GM12891 (cell line): ENCODE results near the gene DLGAP5.

Source experiments
- DNase-seq: peaks from one replicate; pipeline ENCODE4 v3.0.0; 2011; ENCODE audit warnings: low spot score; ENCODE audit not compliant: insufficient read length
- FAIRE-seq: peaks from 2 replicates; lab custom pipeline; 2011; peaks lifted over from hg19 to GRCh38; lab: Jason Lieb, UNC
- PAX5 ChIP-seq: IDR thresholded peaks from 2 replicates; pipeline ENCODE4 v1.6.1; 2011; ENCODE audit warnings: low read length, moderate library complexity, mild to moderate bottlenecking; ENCODE audit not compliant: insufficient read depth, severe bottlenecking
- POLR2A ChIP-seq: IDR thresholded peaks from 2 replicates; pipeline ENCODE4 v1.6.1; 2011; ENCODE audit warnings: low read depth, low read length, control low read depth
- POLR2AphosphoS5 ChIP-seq: IDR thresholded peaks from 2 replicates; pipeline ENCODE4 v1.6.1; 2011; ENCODE audit warnings: low read depth, low read length, control low read depth
- POU2F2 ChIP-seq: IDR thresholded peaks from 2 replicates; pipeline ENCODE4 v1.6.1; 2011; ENCODE audit warnings: low read depth, mild to moderate bottlenecking, control low read depth, low read length, moderate library complexity
- SPI1 ChIP-seq: IDR thresholded peaks from 2 replicates; pipeline ENCODE4 v1.6.1; 2011; ENCODE audit warnings: low read depth, low read length, control low read depth
- TAF1 ChIP-seq: IDR thresholded peaks from 2 replicates; pipeline ENCODE4 v1.6.1; 2011; ENCODE audit warnings: low read depth, low read length, control low read depth

DLGAP5 gene

GRCh38 chr14:55146425-55146824 lies 45.0 kb downstream of the DLGAP5 start:
- FAIRE-seq (no peak), DNase-seq (no peak)
- TF ChIP-seq POU2F2 (no peak), POLR2A (no peak), PAX5 (no peak), POLR2AphosphoS5 (no peak), TAF1 (no peak), SPI1 (no peak)

- TF ChIP-seq POLR2AphosphoS5 = no peak
- no peak for TF ChIP-seq SPI1
- no peak for TF ChIP-seq POLR2A
- no peak for TF ChIP-seq POU2F2
- no peak for TF ChIP-seq PAX5
- TF ChIP-seq TAF1 = no peak
- FAIRE-seq = no peak
- no peak for DNase-seq
Observed at GRCh38 chr14:55142466-55142865, 48.9 kb downstream of the DLGAP5 start.

GRCh38 chr14:55141825-55142224 lies 49.6 kb downstream of the DLGAP5 start:
- no peak for FAIRE-seq
- no peak for TF ChIP-seq POLR2AphosphoS5
- TF ChIP-seq POLR2A = no peak
- no peak for TF ChIP-seq POU2F2
- TF ChIP-seq PAX5 = no peak
- TF ChIP-seq TAF1 = no peak
- no peak for TF ChIP-seq SPI1
- no peak for DNase-seq

- no peak for FAIRE-seq
- TF ChIP-seq POU2F2 (no peak), POLR2A (no peak), SPI1 (no peak), TAF1 (no peak), PAX5 (no peak), POLR2AphosphoS5 (no peak)
- no peak for DNase-seq
Observed at GRCh38 chr14:55139696-55140509, 51.5 kb downstream of the DLGAP5 start.

GRCh38 chr14:55139141-55139540 lies 52.2 kb downstream of the DLGAP5 start:
- no peak for FAIRE-seq
- no peak for TF ChIP-seq SPI1
- TF ChIP-seq POLR2AphosphoS5 = no peak
- no peak for TF ChIP-seq TAF1
- no peak for TF ChIP-seq POLR2A
- no peak for TF ChIP-seq POU2F2
- no peak for DNase-seq

- DNase-seq (no peak), FAIRE-seq (no peak)
- TF ChIP-seq POLR2AphosphoS5 (no peak), SPI1 (no peak), TAF1 (no peak), POU2F2 (no peak), POLR2A (no peak), PAX5 (no peak)
Observed at GRCh38 chr14:55138091-55138490, 53.3 kb downstream of the DLGAP5 start.

- no peak for FAIRE-seq
- no peak for DNase-seq
- TF ChIP-seq TAF1 = no peak
- no peak for TF ChIP-seq SPI1
- TF ChIP-seq POLR2AphosphoS5 = no peak
- no peak for TF ChIP-seq PAX5
- no peak for TF ChIP-seq POLR2A
- TF ChIP-seq POU2F2 = no peak
Observed at GRCh38 chr14:55136885-55137786, 54.2 kb downstream of the DLGAP5 start.

GRCh38 chr14:55136241-55136640 lies 55.1 kb downstream of the DLGAP5 start:
- no peak for FAIRE-seq

GRCh38 chr14:55133416-55133815 lies 58.0 kb downstream of the DLGAP5 start:
- TF ChIP-seq POLR2A (no peak), TAF1 (no peak), POLR2AphosphoS5 (no peak), PAX5 (no peak), SPI1 (no peak), POU2F2 (no peak)

More at GRCh38 chr14:55136241-55136640, 55.1 kb downstream of the DLGAP5 start:
- no peak for TF ChIP-seq PAX5
- no peak for TF ChIP-seq POLR2AphosphoS5
- no peak for TF ChIP-seq SPI1
- TF ChIP-seq TAF1 = no peak
- TF ChIP-seq POLR2A = no peak
- TF ChIP-seq POU2F2 = no peak
- DNase-seq = no peak

More at GRCh38 chr14:55133416-55133815, 58.0 kb downstream of the DLGAP5 start:
- DNase-seq (no peak), FAIRE-seq (no peak)
